SHP77 (cell line): ENCODE results near the gene GPR108.
"Not testable (repeated sequence)": the region's sequence is repeated elsewhere in the genome, so short reads cannot be mapped to it uniquely, and the experiment has no call there.

Source experiments
- DNase-seq, 2 experiments: peaks; one replicate each; lab custom pipeline; 2025; lab: John Stamatoyannopoulos, UW

GPR108 gene

GRCh38 chr19:6737284-6737872 lies at the start of gene GPR108:
Gene GPR108, minus strand, starts transcription at chr19:6737580. Its CDS starts 4 bp downstream, at chr19:6737576.
- DNase-seq = peak; percentile 99 to 100

- no peak for DNase-seq
Observed at GRCh38 chr19:6779206-6779605, 41.8 kb upstream of the GPR108 start.

GRCh38 chr19:6778386-6778785 lies 41.0 kb upstream of the GPR108 start:
- DNase-seq = no peak

- DNase-seq = no peak
Observed at GRCh38 chr19:6777434-6777833, 40.1 kb upstream of the GPR108 start.

GRCh38 chr19:6776999-6777398 lies 39.6 kb upstream of the GPR108 start:
- DNase-seq = no peak

GRCh38 chr19:6776045-6776444 lies 38.7 kb upstream of the GPR108 start:
- DNase-seq = not testable (repeated sequence)

- no peak for DNase-seq
Observed at GRCh38 chr19:6774821-6775707, 37.7 kb upstream of the GPR108 start.

- DNase-seq = no peak
Observed at GRCh38 chr19:6773323-6773931, 36.0 kb upstream of the GPR108 start.

- DNase-seq = no peak
Observed at GRCh38 chr19:6772866-6773322, 35.5 kb upstream of the GPR108 start.

GRCh38 chr19:6772028-6772865 lies 34.9 kb upstream of the GPR108 start, which contains the start of gene VAV1:
Gene VAV1, plus strand, starts transcription at chr19:6772708. Its CDS starts 100 bp downstream, at chr19:6772808.
- no peak for DNase-seq

GRCh38 chr19:6771648-6772027 lies 34.3 kb upstream of the GPR108 start:
- not testable (repeated sequence) for DNase-seq

- DNase-seq = no peak
Observed at GRCh38 chr19:6769006-6769619, 31.7 kb upstream of the GPR108 start.

- DNase-seq = no peak
Observed at GRCh38 chr19:6768236-6768785, 30.9 kb upstream of the GPR108 start.

- peak in 1 of 2 experiments; percentile 16 for DNase-seq
Observed at GRCh38 chr19:6767357-6768235, 30.2 kb upstream of the GPR108 start, which contains the start of gene SH2D3A. Gene SH2D3A, minus strand, starts transcription at chr19:6767435. Its CDS starts 3,687 bp downstream, at chr19:6763748.

GRCh38 chr19:6767081-6767356 lies 29.6 kb upstream of the GPR108 start:
- DNase-seq = no peak

GRCh38 chr19:6766357-6767080 lies 29.1 kb upstream of the GPR108 start:
- DNase-seq = no peak

- DNase-seq = no peak
Observed at GRCh38 chr19:6765738-6766356, 28.5 kb upstream of the GPR108 start.

- not testable (repeated sequence) for DNase-seq
Observed at GRCh38 chr19:6762253-6762797, 24.9 kb upstream of the GPR108 start.
